Neuronal stem cell (in vitro differentiated cells): ENCODE measurements around the gene YWHAH.
A peak's percentile ranks its signal among the peaks of the same experiment; 100 is the strongest.

Source experiments
- DNase-seq: peaks from one replicate; pipeline ENCODE4 v3.0.0-alpha.2; 2013; ENCODE audit warnings: low spot score
- H2AFZ ChIP-seq: one replicate; pipeline ENCODE4 v1.6.1; 2013; ENCODE audit warnings: mild to moderate bottlenecking, low read length, inconsistent platforms
- H2AK5ac ChIP-seq: 2 replicates; pipeline ENCODE4 v1.6.1; 2013; ENCODE audit warnings: low read depth, mild to moderate bottlenecking, inconsistent platforms, low read length, moderate library complexity, mixed read lengths
- H2BK120ac ChIP-seq: 2 replicates; pipeline ENCODE4 v1.6.1; 2013; ENCODE audit warnings: low read depth, mild to moderate bottlenecking, inconsistent platforms, low read length, moderate library complexity, mixed read lengths
- H2BK12ac ChIP-seq: one replicate; pipeline ENCODE4 v1.6.1; 2013; ENCODE audit warnings: low read length, inconsistent platforms
- H2BK15ac ChIP-seq: 2 replicates; pipeline ENCODE4 v1.6.1; 2013; ENCODE audit warnings: mild to moderate bottlenecking, low read length, inconsistent platforms, mixed read lengths
- H2BK5ac ChIP-seq: one replicate; pipeline ENCODE4 v1.6.1; 2013; ENCODE audit warnings: inconsistent platforms, mild to moderate bottlenecking, low read length, moderate library complexity
- H3K14ac ChIP-seq: one replicate; pipeline ENCODE4 v1.6.1; 2013; ENCODE audit warnings: low read length, inconsistent platforms
- H3K18ac ChIP-seq: 2 replicates; pipeline ENCODE4 v1.6.1; 2013; ENCODE audit warnings: low read length, inconsistent platforms
- H3K23ac ChIP-seq: 2 replicates; pipeline ENCODE4 v1.6.1; 2013; ENCODE audit warnings: low read depth, mild to moderate bottlenecking, mixed read lengths, low read length, inconsistent platforms; ENCODE audit not compliant: poor library complexity
- H3K27ac ChIP-seq: replicated peaks from 3 replicates; pipeline ENCODE4 v1.5.1; 2013; ENCODE audit warnings: low read length, inconsistent platforms
- H3K27me3 ChIP-seq, 3 experiments: 2 replicates each; pipeline ENCODE4 v1.6.1; 2013; ENCODE audit warnings: low read length in 3 of 3, mild to moderate bottlenecking in 2 of 3, inconsistent platforms in 1 of 3, low read depth in 1 of 3, mixed read lengths in 1 of 3, moderate library complexity in 1 of 3; ENCODE audit not compliant: control insufficient read depth in 3 of 3, insufficient read depth in 3 of 3
- H3K36me3 ChIP-seq, 2 donors: replicated peaks in 1 of 2; 2 replicates each; pipeline ENCODE4 v1.6.1; 2013; ENCODE audit warnings: low read length in 2 of 2; ENCODE audit not compliant: control insufficient read depth in 2 of 2, insufficient read depth in 2 of 2
- H3K4ac ChIP-seq: 2 replicates; pipeline ENCODE4 v1.6.1; 2013; ENCODE audit warnings: inconsistent platforms, mild to moderate bottlenecking, low read length, moderate library complexity
- H3K4me1 ChIP-seq, 2 donors: 1 replicate in 1 of 2; 2 replicates in 1 of 2; pipeline ENCODE4 v1.6.1; 2013; ENCODE audit warnings: low read length in 2 of 2, low read depth in 1 of 2; ENCODE audit not compliant: control insufficient read depth in 2 of 2, insufficient read depth in 1 of 2
- H3K4me2 ChIP-seq: one replicate; pipeline ENCODE4 v1.6.1; 2013; ENCODE audit warnings: mild to moderate bottlenecking, low read length, inconsistent platforms; ENCODE audit not compliant: insufficient read depth, poor library complexity, severe bottlenecking
- H3K4me3 ChIP-seq, 2 donors: 2 replicates each; pipeline ENCODE4 v1.5.1; 2013; ENCODE audit warnings: low read length in 2 of 2, mild to moderate bottlenecking in 2 of 2, inconsistent platforms in 1 of 2, moderate library complexity in 1 of 2
- H3K79me1 ChIP-seq: one replicate; pipeline ENCODE4 v1.6.1; 2013; ENCODE audit warnings: low read depth, mild to moderate bottlenecking, inconsistent platforms, low read length, moderate library complexity
- H3K9ac ChIP-seq: one replicate; pipeline ENCODE4 v1.6.1; 2013; ENCODE audit warnings: mild to moderate bottlenecking, low read depth, low read length, inconsistent platforms; ENCODE audit not compliant: poor library complexity
- H3K9me3 ChIP-seq, 2 donors: replicated peaks in 1 of 2; 2 replicates each; pipeline versions ENCODE3 to v1.6.1; 2013; ENCODE audit warnings: low read length in 2 of 2, mild to moderate bottlenecking in 2 of 2, inconsistent platforms in 1 of 2, low read depth in 1 of 2, mixed read lengths in 1 of 2, moderate library complexity in 1 of 2; ENCODE audit not compliant: control insufficient read depth in 2 of 2, insufficient read depth in 1 of 2
- H4K8ac ChIP-seq: one replicate; pipeline ENCODE4 v1.6.1; 2013; ENCODE audit warnings: low read depth, mild to moderate bottlenecking, inconsistent platforms, low read length, moderate library complexity
- H4K91ac ChIP-seq: one replicate; pipeline ENCODE4 v1.6.1; 2013; ENCODE audit warnings: low read length, low read depth, mild to moderate bottlenecking, inconsistent platforms; ENCODE audit not compliant: poor library complexity
- WGBS, 2 donors: extraction: QIAGEN DNeasy Blood & Tissue Kit; methylation state at CpG; one replicate each; pipeline ENCODE4 v1.1.7; 2013; ENCODE audit warnings: missing lambda C conversion rate in 2 of 2, mixed read lengths in 1 of 2; ENCODE audit not compliant: insufficient read length in 2 of 2, insufficient replicate concordance in 1 of 2; ENCODE audit errors: extremely low coverage in 2 of 2; 5-methylcytosine and 5-hydroxymethylcytosine counted together

Gene YWHAH

DNA sequence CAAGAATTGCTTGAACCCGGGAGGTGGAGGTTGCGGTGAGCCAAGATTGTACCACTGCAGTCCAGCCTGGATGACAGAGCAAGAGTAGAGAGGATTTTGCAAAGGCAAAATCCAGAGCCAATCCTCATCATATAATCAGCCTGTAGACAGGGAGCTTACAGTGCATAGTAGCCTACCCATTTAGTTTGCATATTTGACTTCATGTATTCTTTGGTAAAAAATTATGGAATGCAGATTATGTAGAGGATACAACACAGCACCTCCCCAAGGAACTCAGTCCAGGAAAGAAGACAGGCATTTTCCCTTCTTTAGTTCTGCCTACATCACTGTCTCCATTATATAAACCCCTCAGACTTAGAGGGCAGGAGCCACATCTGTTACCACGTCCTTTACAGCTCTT is 39.7 kb upstream of the YWHAH start:
- no peak overlapping the region for H3K4me2 ChIP-seq
- H2BK12ac ChIP-seq: no peak overlapping the region
- H2BK120ac ChIP-seq: no peak overlapping the region
- no peak overlapping the region for H2AK5ac ChIP-seq
- H3K9ac ChIP-seq: no peak overlapping the region
- H3K4me3 ChIP-seq: no peak overlapping the region
- H2BK15ac ChIP-seq: no peak overlapping the region
- H4K8ac ChIP-seq: no peak overlapping the region
- no peak overlapping the region for H3K23ac ChIP-seq
- no peak for DNase-seq
- H3K27me3 ChIP-seq: no peaks in the 10 kb centered on the region
- no peak overlapping the region for H3K4ac ChIP-seq
- peaks cover 0 to under 1% of the 10 kb centered on the region in 2 donors for H3K4me1 ChIP-seq
- H3K14ac ChIP-seq: no peak overlapping the region
- no peak overlapping the region for H2AFZ ChIP-seq
- H4K91ac ChIP-seq: no peak overlapping the region
- no peaks in the 10 kb centered on the region for H3K9me3 ChIP-seq
- H3K79me1 ChIP-seq: no peaks in the 10 kb centered on the region
- H3K27ac ChIP-seq: no peak overlapping the region
- WGBS, 2 donors: no CpG with 5 or more reads among the region's 3 CpGs
- peaks cover 6 to 66% of the 10 kb centered on the region in 2 donors for H3K36me3 ChIP-seq
- H3K18ac ChIP-seq: no peak overlapping the region
- H2BK5ac ChIP-seq: no peak overlapping the region

DNA sequence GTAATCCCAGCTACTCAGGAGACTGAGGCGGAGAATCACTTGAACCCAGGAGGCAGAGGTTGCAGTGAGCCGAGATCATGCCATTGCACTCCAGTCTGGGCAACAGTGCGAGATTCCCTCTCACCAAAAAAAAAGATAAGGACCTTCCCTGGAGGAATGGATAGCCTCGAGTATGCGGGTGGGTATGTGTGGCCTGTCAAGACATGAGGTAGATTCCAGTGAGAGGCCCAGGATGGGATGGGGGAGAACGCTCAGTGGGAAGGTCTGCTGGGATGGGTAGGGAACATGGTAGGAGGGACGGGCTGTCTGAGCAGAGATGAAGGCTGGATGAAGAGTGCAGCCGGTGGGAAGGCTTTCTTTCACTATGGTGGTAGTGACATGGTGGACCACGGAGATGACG is 39.0 kb upstream of the YWHAH start:
- no CpG with 5 or more reads among the region's 10 CpGs for WGBS, 2 donors
- Histone ChIP-seq H3K36me3 (peaks cover 6 to 67% of the 10 kb centered on the region in 2 donors), H3K4me2 (no peak overlapping the region)

DNA sequence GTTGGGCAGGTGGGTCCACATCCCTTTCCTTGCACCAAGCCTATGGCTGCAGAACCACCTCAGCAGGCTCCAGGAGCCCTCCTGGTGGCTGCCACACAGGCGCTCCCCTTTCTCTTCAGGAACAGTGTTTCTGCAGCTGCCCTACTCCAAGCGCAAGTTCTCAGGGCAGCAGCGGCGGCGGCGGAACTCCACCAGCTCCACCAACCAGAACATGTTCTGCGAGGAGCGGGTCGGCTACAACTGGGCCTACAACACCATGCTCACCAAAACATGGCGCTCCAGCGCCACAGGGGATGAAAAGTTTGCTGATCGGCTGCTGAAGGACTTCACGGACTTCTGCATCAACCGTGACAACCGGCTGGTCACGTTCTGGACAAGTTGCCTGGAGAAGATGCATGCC is 38.2 kb upstream of the YWHAH start:
- no CpG with 5 or more reads among the region's 16 CpGs for WGBS, 2 donors
- Histone ChIP-seq H3K27me3 (no peaks in the 10 kb centered on the region), H3K23ac (no peak overlapping the region), H3K9me3 (no peaks in the 10 kb centered on the region), H3K4me3 (no peak overlapping the region), H2AK5ac (no peak overlapping the region), H3K4me1 (no peaks in the 10 kb centered on the region), H2BK15ac (no peak overlapping the region), H4K8ac (no peak overlapping the region), H3K4me2 (no peak overlapping the region), H3K9ac (no peak overlapping the region), H3K14ac (no peak overlapping the region), H2BK12ac (no peak overlapping the region), H2BK5ac (no peak overlapping the region), H4K91ac (no peak overlapping the region), H3K27ac (no peak overlapping the region), H3K4ac (no peak overlapping the region), H3K36me3 (peaks cover 6 to 68% of the 10 kb centered on the region in 2 donors), H3K18ac (no peak overlapping the region), H3K79me1 (no peaks in the 10 kb centered on the region), H2AFZ (no peak overlapping the region), H2BK120ac (no peak overlapping the region)
- no peak for DNase-seq

More for the DNA sequence above, 39.0 kb upstream of the YWHAH start:
- DNase-seq: no peak
- Histone ChIP-seq H4K8ac (no peak overlapping the region), H2BK15ac (no peak overlapping the region), H3K4me3 (no peak overlapping the region), H2BK120ac (no peak overlapping the region), H3K9ac (no peak overlapping the region), H3K27me3 (no peaks in the 10 kb centered on the region), H3K23ac (peak overlapping the region; percentile 23), H2BK12ac (no peak overlapping the region), H2AK5ac (no peak overlapping the region), H3K18ac (no peak overlapping the region), H4K91ac (no peak overlapping the region), H3K4me1 (no peaks in the 10 kb centered on the region), H3K4ac (no peak overlapping the region), H2BK5ac (no peak overlapping the region), H3K79me1 (no peaks in the 10 kb centered on the region), H3K27ac (no peak overlapping the region), H2AFZ (no peak overlapping the region), H3K14ac (no peak overlapping the region), H3K9me3 (no peaks in the 10 kb centered on the region)

DNA sequence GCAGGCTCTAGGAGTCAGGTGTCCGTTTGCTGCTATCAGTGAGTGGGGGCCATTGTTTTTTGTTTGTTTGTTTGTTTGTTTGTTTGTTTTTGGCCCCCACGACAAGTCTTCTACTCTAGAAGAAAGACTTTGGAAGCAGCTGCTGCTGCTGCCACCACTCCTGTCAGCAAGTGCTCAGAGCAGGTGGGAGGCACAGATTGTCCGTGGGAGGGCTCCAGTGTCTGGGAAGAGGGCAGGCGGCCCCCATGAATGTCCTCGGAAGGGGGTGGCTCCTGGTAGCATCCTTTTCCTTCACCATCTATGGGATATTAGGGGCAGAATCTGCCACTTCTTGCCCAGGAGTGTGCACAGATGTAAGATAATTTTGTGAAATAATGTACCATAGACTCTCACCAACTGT is 37.8 kb upstream of the YWHAH start:
- no peaks in the 10 kb centered on the region for H3K79me1 ChIP-seq
- H3K4ac ChIP-seq: no peak overlapping the region
- no peak overlapping the region for H2AK5ac ChIP-seq
- no peak overlapping the region for H4K8ac ChIP-seq
- no peak overlapping the region for H3K9ac ChIP-seq
- no peak overlapping the region for H2BK12ac ChIP-seq
- DNase-seq: no peak
- no peaks in the 10 kb centered on the region for H3K27me3 ChIP-seq
- H3K9me3 ChIP-seq: no peaks in the 10 kb centered on the region
- H3K4me3 ChIP-seq: no peak overlapping the region
- no CpG with 5 or more reads among the region's 5 CpGs for WGBS, 2 donors
- H2BK5ac ChIP-seq: no peak overlapping the region
- no peak overlapping the region for H2BK120ac ChIP-seq
- no peak overlapping the region for H3K14ac ChIP-seq
- H3K36me3 ChIP-seq: peaks cover 6 to 63% of the 10 kb centered on the region in 2 donors
- no peak overlapping the region for H3K27ac ChIP-seq
- H3K4me1 ChIP-seq: no peaks in the 10 kb centered on the region
- no peak overlapping the region for H3K23ac ChIP-seq
- H2AFZ ChIP-seq: no peak overlapping the region
- no peak overlapping the region for H2BK15ac ChIP-seq
- H3K18ac ChIP-seq: no peak overlapping the region
- H3K4me2 ChIP-seq: no peak overlapping the region
- H4K91ac ChIP-seq: no peak overlapping the region
